ENCODE measurements around the gene RNH1.

DNA sequence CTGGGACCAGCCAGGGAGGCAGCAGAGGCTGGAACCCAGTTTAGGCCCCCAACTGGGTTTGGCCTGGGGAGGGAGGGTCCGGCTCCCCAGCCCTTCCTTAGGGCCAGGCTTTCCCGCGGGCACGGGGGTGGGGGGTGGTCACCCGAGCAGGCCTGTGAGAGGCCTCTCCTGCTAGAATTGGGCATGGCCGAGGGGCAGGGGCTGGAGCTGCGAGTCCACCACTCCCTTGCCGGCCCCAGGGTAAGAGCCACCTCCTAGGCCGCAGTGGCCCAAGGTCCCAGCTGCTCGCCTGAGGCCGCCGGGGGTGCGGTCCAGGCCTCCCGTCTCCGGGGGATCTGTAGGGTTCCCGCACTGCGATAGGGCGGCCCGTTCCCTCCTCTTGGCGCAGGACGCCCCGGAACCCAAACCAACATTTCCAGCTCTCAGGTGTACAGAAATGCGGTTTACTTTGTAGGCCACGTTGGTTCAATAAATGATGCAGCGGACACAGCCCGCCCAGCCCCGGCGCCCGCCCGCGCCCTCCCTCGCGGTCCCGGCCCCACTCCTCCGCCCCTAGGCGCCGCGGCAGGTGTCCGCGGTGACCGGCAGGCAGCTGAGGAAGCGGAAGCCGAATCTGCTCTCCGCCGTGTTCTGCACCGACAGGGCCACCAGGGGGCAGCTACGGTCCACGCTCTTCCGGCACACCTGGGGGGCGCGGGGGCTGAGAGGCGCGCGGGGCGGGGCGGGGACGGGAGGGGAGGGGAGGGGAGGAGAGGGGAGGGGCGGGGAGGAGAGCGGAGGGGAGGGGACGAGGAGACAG, 47.6 kb upstream of the RNH1 start:
- no peak for TF ChIP-seq POLR2AphosphoS5 (IDR thresholded peaks at IDR 0.05; ENCODE audit: low read depth, low read length)
- no peak for TF ChIP-seq POLR2A (IDR thresholded peaks at IDR 0.05; ENCODE audit: low read depth, low read length)
